NB4 (cell line): ENCODE measurements around the gene LEFTY1.

Experiments used
- CTCF ChIP-seq: IDR thresholded peaks from one replicate; pipeline ENCODE4 v1.5.1; 2012; ENCODE audit warnings: low read depth, low read length
- MAX ChIP-seq: IDR thresholded peaks from 2 replicates; pipeline ENCODE4 v1.6.1; 2011; ENCODE audit warnings: low read depth, low read length
- MYC ChIP-seq: IDR thresholded peaks from 2 replicates; pipeline ENCODE4 v1.6.1; 2011; ENCODE audit warnings: low read depth, low read length
- POLR2A ChIP-seq: IDR thresholded peaks from 2 replicates; pipeline ENCODE4 v1.6.1; 2011; ENCODE audit warnings: mild to moderate bottlenecking; ENCODE audit not compliant: insufficient read length; ENCODE audit errors: extremely low read depth

- no peak for TF ChIP-seq MYC
- no peak for TF ChIP-seq CTCF
- TF ChIP-seq MAX = no peak
- TF ChIP-seq POLR2A = no peak
Observed at GRCh38 chr1:225874431-225874830, 14.5 kb downstream of the LEFTY1 start.
